ENCODE results near the gene KDM2B.

- no peak for TF ChIP-seq CTCF (conservative IDR thresholded peaks at IDR 0.05 in 1 of 2, IDR thresholded peaks at IDR 0.05 in 1 of 2; ENCODE audit: extremely low read depth in 1 of 2, insufficient read depth in 1 of 2, low read depth in 1 of 2, low read length in 2 of 2)
- no peak for TF ChIP-seq EZH2 (IDR thresholded peaks at IDR 0.05; ENCODE audit: borderline replicate concordance, low read length)
Observed at GRCh38 chr12:121513464-121514183, 67.2 kb downstream of the KDM2B start.
